ENCODE data around the gene KLHDC8A.

Gene KLHDC8A

DNA sequence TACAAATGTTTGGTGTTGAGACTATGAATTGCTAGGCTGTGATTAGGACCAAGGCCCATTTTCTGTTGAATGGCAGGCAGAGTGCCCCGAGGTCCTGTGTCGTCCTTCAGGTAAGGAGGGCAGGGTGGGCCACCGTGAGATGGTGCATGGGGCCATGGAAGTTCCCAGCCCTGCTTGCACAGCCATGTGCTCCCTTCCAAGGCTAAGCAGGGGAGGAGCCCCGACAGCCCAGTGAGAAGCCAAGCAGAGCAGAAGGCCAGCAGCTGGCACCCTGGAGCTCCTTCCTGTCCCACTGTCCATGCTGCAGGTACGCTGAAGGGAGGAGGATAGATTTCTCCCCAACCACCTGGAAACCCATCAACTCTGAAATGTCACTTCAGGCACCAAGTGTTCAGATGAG, 27.0 kb downstream of the KLHDC8A start:
- TF ChIP-seq, protein P1, sequence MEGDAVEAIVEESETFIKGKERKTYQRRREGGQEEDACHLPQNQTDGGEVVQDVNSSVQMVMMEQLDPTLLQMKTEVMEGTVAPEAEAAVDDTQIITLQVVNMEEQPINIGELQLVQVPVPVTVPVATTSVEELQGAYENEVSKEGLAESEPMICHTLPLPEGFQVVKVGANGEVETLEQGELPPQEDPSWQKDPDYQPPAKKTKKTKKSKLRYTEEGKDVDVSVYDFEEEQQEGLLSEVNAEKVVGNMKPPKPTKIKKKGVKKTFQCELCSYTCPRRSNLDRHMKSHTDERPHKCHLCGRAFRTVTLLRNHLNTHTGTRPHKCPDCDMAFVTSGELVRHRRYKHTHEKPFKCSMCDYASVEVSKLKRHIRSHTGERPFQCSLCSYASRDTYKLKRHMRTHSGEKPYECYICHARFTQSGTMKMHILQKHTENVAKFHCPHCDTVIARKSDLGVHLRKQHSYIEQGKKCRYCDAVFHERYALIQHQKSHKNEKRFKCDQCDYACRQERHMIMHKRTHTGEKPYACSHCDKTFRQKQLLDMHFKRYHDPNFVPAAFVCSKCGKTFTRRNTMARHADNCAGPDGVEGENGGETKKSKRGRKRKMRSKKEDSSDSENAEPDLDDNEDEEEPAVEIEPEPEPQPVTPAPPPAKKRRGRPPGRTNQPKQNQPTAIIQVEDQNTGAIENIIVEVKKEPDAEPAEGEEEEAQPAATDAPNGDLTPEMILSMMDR (IDR thresholded peaks at IDR 0.05; ENCODE audit: low read depth, low read length, missing control alignments): no peak
- H3K4me3 ChIP-seq (replicated peaks; ENCODE audit: low read depth, low read length): no peak overlapping the region
- no peak for DNase-seq (ENCODE audit: extremely low read depth, low read depth)

DNA sequence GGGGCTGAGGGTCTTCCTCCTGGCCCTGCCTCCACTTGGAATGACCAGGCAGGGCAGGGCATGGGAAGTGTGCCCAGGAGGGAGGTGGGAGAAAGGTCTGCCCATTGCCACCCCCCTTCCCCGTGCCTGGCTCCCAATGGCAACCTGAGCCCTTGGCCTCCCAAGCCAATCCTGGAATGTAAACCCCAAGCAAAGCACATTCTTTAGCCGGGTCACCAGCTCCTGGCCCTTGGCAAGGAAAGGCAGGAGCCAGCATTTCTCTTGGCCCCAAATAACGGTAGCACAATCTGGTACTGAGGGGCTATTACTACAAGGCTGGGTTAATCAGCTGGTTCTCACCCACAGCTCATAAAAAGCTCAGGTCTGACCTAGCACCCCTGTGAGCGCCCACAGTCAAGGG, 28.2 kb downstream of the KLHDC8A start:
- TF ChIP-seq, protein P1 (IDR thresholded peaks at IDR 0.05; ENCODE audit: low read depth, low read length, missing control alignments): no peak
- no peak overlapping the region for H3K4me3 ChIP-seq (replicated peaks; ENCODE audit: low read depth, low read length)
- DNase-seq (ENCODE audit: extremely low read depth, low read depth): no peak

DNA sequence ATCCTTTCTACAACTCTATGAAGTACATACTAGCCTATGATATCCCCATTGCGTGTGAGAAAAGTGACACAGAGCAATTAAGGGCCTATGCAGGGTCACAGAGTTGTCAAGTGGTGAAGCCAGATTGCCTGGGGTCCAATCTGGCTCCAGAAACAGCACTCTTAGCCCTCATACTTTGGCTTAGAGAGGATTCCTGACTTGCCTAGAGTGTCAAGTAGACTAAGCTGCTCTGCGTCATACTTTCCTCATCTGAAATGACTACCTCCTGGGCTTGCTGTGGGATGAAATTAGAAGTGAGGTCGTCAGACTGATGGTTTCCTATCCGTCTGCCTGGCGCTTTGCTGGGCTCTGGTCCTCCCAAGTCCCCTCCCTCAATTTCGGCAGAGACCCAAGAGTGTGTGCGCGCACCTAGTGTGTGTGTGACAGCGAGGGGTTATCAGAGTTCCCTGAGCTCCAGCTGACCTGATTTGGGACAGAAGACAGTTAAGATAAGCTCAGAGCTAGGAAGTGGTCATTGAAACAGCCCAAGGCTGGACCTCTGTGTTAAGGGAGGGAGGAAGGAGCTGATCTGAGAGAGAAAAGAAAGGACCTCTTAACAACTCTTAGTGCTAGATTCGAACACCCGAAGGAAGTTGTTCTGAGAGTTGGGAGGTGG, 29.8 kb downstream of the KLHDC8A start:
- DNase-seq (ENCODE audit: extremely low read depth, low read depth): no peak
- TF ChIP-seq, protein P1 (IDR thresholded peaks at IDR 0.05; ENCODE audit: low read depth, low read length, missing control alignments): no peak
- H3K4me3 ChIP-seq (replicated peaks; ENCODE audit: low read depth, low read length): no peak overlapping the region

DNA sequence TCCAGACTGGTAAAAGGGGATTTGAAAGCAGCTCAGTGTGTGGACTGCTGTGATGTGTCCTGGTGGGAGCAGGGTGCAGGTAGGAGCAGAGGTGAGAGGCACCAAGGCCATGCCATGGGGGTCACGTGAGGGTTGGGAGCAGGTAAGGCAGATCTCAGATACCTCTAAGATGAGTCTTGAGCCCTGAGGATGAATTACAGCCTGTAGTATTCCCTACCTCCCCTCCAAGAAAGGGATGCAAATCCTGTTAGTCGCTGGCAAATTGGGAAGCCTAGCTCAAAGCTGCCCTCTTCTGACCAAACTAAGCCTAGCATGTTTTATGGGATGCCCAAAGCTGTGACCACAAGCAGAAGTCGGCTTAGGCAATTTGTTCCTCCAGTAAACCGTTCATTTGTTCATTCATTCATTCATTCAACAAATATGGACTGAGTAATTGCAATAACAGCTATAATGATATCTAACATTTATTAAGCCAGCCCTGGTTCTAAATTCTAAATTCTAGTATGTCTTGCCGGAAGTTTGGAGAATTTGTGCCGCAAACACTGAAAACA, 31.3 kb downstream of the KLHDC8A start:
- TF ChIP-seq, protein P1 (IDR thresholded peaks at IDR 0.05; ENCODE audit: low read depth, low read length, missing control alignments): peak; percentile 62
- H3K4me3 ChIP-seq (replicated peaks; ENCODE audit: low read depth, low read length): no peak overlapping the region
- DNase-seq (ENCODE audit: extremely low read depth, low read depth): peak; percentile 70

DNA sequence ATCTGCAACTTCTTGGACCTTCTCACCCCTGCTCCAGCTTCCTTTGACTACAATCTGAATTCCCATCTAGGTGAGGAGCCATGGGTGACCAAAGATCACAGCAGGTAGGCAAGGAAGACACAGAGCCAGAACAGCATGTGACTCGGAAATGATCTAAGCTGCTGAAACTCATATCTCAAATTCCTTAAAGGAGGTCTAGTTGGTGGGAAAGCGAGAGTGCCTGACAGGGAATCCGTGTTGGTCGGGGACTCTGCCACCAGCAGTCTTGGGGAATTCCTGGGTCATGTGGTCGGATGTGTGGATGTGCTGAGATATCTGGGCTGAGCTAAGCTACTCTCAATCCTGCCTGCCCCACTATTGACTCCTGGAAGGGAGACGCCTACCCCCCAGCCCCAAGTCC, 31.9 kb downstream of the KLHDC8A start:
- TF ChIP-seq, protein P1 (IDR thresholded peaks at IDR 0.05; ENCODE audit: low read depth, low read length, missing control alignments): no peak
- no peak overlapping the region for H3K4me3 ChIP-seq (replicated peaks; ENCODE audit: low read depth, low read length)
- DNase-seq (ENCODE audit: extremely low read depth, low read depth): no peak

DNA sequence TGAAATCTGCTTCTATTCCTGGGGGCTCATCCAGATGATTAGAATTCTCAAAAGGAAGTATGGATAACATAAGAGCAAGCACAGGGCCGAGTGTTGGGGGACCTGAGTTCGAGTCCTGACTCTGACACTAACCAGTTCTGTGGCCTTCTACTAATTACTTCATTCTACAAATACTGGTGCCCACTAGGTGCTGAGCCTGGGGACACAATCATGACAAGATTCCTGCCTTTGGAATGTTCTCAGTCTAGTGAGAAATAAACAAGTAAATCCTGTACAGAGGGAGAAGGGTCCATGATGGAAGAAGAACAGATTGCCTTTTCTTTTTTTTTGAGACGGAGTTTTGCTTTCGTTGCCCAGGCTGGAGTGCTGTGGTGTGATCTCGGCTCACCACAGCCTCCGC, 32.9 kb downstream of the KLHDC8A start:
- H3K4me3 ChIP-seq (replicated peaks; ENCODE audit: low read depth, low read length): no peak overlapping the region
- DNase-seq (ENCODE audit: extremely low read depth, low read depth): no peak
- TF ChIP-seq, protein P1 (IDR thresholded peaks at IDR 0.05; ENCODE audit: low read depth, low read length, missing control alignments): no peak

DNA sequence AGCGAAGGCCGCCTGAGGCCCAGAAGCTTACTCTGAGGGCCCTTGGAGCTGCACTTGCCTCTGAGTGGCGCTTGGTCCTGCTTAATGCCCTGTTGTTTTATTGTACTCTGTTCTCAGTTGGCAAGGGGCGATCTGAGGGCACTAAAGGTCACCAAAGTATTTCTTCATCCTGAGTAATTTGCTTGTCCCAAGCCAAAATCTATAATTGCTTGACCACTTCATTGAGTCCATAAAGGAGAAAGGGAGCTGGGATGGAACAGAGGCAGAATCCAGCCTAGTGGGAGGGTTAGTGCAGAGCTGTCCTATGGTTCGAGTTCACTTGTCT, 34.8 kb downstream of the KLHDC8A start:
- TF ChIP-seq, protein P1 (IDR thresholded peaks at IDR 0.05; ENCODE audit: low read depth, low read length, missing control alignments): no peak
- H3K4me3 ChIP-seq (replicated peaks; ENCODE audit: low read depth, low read length): peak overlapping the region; percentile 89
- DNase-seq (ENCODE audit: extremely low read depth, low read depth): no peak
